HG03103 (cell line): ENCODE results near the gene TBX10.
"Not testable (repeated sequence)": the region's sequence is repeated elsewhere in the genome, so short reads cannot be mapped to it uniquely, and the experiment has no call there.

ENCODE experiments used
- ATAC-seq: cut with Tn5 transposase; IDR thresholded peaks from one replicate; pipeline ENCODE4 v1.9.1; 2021; ENCODE audit warnings: low read depth; ENCODE audit not compliant: unreplicated experiment

TBX10 gene

DNA sequence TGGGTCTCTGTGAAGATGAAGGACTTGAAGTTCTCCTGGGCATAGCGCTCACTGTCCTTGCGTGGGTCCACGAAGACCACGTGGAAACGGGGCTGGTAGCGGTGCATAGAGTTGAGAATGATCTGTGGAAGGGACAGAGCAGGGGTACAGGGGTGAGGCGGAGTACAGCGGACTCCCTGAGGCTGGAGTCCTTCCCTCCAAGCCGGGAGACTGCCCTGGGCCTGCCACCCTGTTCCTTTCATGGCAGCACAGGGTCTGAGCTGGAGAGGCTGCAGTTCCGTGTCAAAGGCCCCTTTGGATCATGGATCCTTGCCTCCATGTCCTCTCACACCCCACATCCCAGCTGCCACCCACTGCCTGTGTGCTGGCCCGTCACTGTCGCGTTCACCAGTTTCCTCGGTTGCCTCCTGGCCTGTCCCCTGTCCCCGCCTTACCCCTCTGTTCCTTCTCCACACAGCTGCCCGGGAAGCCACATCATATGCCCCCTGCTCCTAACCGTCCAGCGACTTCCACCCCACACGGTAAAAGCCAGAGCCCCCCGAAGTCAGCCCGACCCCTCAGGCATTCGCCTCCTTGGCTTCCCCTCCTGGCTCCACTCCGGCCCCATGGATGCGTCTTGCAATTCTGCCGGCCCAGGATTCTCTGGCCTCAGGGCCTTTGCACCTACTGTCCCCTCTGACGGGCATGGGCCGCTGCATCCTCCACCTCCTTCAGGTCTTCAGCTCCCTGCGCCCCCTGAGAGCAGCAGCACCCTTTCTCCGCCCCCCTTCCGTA lies 6.4 kb downstream of the TBX10 start:
- ATAC-seq, result no peak

DNA sequence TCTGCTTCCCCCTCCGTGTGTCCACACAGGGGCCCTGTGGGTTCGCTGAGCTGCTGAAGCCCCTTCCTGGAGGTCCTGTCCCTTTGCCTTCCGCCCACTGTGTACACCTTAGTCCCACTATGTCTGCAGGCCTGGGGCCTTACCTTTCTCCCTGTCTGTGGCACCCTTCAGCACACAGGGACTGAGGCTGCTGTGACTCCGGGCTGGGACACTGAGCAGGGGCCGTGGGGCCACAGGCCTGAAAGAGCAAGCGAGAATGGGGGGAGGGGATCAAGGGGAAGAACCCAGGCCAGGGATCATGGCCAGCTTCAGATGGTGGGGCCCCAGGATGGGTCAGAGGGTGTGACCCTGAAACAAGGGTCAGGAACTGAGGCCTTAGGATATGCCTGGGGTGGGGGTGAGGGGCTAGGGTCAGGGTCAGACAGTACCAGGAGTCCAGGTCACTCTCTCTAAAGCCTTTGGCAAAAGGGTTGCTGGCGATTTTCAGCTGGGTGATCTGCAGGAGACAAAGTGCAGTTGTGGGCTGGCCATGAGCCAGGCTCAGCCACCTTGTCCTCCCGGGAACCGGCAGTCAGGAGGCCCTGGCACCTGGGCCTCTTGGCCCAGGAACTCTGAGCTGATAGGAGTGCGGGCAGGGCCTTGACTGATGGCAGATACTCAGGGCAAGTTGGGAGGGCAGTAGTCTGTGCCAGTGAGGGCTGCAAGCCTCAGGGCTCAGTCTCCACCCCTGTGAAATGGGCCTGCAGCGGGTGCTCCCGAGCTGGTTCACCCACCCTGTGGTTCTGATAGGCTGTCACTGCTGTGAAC lies 7.2 kb downstream of the TBX10 start:
- no peak for ATAC-seq

DNA sequence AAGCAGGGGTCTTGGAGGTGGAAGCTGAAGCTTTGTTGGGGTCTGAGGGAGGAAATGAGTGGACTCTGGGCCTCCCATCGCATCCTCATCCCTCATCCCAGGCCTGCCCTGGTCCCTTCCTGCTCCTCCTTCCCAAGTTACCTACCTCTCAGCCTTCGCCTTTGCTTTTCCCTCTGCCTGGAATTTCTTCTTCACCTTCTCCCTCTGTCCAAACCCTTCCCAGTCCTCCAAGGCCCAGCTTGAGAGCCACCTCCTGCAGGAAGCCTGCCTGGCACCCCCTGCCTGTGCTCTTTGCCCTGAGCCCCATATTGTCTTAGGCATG lies 7.7 kb downstream of the TBX10 start:
- no peak for ATAC-seq

DNA sequence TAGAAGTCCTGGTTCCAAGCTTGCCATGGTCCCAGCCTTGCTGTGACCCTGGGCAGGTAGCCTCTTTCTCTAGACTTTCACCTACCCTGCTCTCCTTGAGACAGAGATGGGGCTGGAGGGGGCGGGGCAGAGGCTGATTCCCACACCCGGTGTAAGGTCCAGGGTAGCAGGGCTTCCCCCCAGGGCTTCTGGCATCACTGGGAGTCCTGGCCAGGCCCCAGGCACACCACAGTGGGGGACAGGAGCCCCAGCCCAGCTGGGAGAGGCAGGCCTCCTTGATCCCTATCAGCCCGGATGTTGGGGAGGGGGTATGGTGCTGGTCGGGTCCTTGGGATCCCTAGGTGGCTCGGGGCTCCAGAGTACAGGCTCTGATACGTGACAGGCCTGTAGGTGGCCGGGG lies 8.2 kb downstream of the TBX10 start:
- ATAC-seq, result no peak

DNA sequence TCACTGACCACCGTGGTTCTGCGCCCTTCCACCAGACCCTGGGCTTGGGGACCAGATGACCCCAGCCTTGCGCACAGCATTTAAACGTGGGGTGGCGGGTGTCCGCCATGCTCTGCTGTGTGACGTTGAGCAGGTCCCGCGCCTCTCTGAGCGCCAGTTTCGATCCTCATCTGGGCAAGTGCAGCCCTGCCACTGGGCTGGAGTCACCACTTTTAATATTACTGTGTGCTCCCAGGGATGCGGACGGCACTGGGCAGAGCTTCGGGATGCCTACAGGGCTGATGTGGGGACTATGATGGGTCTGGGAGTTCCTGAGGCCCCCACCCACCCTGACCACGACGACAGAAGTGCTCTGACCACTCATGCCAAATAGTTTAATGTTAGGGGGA lies 8.6 kb downstream of the TBX10 start:
- ATAC-seq, result no peak

DNA sequence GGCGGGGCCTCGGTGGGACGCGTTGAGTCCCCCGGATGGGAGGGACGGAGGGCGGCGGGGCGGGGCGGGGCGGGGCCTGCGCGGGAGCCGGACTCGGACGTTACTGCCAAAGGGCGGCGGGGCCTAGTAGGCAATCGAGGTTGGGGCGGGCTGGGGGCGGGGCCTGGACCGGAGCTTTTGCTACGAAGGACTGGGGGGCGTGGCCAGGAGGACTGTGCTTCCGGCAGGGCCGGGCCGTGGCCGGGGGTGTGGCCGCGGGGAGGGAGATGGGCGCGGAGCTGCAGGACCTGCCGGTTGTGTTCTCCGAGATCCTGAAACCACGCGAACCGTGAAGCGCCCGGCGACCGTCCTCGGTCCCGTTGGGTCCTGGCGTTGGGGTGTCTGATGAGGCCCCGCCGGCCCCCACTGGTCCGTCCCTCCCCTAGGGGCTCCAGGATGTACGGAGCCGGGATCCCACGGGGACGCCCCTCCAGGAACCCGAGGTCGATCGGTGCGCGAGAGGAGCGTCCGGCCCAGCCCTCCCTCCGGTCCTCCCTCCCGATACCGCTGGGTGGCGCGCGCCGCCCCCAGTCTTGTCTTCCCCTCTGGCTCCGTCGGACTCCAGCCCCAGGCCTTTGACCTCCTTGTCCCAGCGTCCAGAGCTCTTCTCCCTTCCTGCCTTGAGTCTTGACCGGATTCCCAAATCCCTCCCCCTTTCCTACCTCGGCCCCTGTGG lies 9.2 kb downstream of the TBX10 start:
- peak; percentile 55 for ATAC-seq

DNA sequence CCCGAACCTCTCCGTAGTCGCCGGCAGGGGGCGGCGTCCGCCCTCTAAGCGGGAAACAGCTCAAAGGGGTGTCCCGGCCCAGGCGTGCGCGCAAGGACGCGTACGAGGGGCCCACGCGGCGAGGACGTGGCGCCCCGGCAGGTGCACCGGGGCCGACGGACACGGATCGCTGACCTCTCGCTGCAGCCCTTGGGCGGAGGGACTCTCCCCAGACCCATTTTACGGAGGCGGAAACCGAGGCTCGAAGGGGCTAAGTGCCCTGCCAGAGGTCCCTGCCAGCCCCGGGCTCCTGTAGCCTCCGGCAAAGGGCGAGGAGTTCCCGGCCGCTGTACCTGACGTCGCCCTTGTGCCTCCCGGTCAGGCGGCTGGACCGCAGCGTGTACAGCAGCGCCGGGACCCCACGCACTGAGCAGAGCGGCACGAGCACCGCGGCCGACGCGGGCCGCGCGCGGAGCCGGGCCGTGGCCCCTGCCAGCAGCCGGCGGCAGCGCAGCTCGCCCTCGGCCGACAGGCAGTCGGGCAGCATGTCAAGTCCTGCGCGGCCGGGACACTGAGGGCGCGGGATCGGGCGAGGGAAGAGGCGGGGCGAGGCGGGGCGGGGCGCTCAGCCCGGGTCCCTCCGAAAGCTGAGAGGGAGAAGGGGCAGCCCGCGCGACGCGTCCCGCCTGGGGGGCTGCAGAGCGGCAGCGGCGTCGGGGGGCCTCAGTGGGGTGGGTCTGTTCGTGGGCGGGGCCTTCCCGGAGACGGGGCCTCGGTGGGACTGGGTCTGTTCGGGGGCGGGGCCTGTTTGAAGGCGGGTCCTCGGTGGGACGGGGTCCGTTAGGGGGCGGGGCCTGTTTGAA lies 10.0 kb downstream of the TBX10 start, which contains the start of gene NUDT8:
NUDT8 (minus strand) TSS at position 552 of the 842 bp plus-strand sequence; CDS start at position 526, 26 bp downstream.
- peak; percentile 42 for ATAC-seq

DNA sequence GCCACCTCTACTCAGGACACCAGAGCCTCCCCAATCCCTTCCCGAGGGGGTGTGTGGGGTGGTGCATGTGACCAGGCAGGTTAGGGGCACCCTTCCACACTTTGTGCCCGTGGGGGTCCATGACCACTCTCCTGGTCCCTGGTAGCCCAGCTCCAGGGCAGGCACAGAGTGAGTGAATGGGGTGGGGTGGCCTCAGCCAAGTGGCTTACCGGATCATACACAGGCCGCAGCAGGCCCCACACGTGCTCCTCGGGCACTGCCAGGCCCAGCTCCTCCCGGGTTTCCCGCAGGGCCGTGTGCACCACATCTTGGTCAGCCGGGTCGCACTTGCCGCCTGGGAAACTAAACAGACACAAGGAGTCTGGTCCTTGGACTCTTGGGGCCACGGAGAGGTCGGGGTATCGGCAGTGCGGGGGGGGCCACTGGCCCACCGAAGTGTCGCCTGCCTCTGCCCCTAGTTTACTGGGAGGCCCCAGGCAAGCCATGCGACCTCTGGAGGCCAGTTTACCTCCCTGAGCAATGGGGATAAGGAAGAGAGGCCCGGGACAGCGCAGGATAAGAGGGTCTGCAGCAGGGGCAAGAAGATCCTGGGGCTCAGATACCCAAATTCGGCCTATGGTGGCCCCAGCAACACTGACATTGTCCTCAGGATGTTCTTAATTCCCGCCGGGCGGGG lies 10.7 kb downstream of the TBX10 start:
- no peak for ATAC-seq

DNA sequence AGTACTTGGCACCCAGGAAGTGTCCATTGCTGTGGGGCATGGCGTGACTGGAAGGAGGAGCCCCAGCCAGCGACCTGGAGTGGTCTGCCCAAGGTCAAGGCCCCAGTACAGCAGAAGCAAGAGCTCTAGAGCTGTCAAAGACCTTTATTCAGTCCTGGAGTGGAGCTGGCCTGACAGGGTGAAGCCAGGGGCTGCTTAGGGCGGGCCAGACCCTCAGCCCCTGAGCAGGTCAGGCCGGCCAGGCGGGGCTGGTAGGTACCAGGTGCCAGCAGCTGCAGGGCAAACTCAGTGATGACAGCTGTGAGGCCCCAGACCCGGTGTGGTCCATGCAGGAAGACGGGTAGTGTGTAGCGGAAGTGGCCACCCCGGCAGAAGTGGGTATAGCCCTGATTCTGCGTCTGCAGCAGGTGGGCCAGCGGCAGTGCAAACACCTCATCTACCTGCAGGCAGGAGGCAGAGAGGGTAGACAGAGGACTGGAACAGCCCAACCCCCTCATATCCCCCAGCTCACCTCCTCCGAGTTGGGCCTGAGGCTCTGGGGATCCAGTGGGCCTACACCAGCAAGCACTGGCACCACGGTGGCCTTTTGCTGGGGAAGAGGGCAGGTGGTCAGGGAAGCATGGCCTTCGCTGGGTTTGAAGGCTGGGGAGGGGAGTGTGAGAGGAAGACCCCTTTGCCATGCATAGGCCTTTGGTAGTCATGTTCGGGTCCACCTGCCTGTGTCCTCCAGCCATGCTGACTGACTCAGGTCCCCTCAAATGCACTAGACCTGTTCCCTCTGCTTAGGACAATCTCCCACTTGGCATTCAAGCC lies 11.5 kb downstream of the TBX10 start:
- ATAC-seq, result no peak

DNA sequence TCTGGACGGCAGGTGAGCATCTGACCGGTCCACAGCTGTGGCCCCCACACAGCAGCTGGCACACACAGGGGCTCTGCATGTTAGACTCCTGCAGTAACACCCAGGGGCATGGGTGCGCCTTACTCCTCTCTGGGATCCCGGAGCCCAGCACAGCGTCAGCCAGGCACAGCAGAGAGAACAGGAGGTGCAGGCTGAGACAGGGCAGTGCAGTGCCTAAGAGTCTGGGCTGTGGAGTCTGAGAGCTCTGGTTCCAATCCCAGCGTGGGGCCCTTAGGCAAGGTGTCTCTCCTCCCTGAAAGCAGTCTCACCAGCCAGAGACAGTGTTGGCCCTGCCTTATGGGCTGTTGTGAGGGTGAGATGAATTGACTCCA lies 12.1 kb downstream of the TBX10 start:
- ATAC-seq, result no peak

DNA sequence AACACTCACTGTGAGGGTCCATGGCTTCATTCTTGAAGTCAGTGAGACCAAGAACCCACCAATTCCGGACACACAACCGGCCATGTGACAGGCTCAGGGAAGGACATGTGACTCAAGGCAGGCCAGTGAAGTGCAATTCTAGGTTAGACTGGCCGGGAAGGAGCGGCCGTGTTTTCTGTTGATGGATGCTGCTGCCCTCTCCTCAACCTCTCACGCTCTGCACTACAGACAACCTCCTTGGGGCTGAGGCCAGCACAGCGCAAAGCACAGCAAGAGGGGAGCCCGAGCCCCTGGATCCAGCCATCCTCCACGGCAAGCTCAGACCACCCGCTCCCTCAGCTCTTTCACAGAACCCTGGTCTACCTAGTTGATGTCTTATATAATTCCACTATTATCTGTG lies 12.6 kb downstream of the TBX10 start:
- ATAC-seq, result no peak

DNA sequence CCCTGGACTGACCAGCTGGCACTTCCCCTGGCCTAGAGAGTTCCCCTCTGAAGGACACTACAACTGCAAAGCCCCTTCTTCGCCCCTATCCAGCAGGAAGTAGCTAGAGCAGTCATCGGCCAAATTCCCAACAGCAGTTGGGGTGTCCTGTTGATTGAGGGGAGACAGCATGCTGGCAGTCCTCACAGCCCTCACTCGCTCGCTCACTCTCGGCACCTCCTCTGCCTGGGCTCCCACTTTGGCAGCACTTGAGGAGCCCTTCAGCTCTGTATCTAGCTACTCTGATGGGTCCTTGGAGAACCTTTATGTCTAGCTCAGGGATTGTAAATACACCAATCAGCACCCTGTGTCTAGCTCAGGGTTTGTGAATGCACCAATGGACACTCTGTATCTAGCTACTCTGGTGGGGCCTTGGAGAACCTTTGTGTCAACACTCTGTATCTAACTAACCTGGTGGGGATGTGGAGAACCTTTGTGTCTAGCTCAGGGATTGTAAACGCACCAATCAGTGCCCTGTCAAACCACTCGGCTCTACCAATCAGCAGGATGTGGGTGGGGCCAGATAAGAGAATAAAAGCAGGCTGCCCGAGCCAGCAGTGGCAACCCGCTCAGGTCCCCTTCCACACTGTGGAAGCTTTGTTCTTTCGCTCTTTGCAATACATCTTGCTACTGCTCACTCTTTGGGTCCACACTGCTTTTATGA lies 13.3 kb downstream of the TBX10 start:
- not testable (repeated sequence) for ATAC-seq

DNA sequence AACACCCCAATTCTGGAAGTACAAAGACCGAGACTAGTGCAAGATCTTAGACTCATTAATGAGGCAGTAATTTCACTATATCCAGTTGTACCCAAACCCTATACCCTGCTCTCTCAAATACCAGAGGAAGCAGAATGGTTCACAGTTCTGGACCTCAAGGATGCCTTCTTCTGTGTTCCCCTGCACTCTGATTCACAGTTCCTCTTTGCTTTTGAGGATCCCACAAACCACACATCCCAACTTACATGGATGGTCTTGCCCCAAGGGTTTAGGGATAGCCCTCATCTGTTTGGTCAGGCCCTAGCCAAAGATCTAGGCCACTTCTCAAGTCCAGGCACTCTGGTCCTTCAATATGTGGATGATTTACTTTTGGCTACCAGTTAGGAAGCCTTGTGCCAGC lies 15.8 kb downstream of the TBX10 start:
- not testable (repeated sequence) for ATAC-seq

DNA sequence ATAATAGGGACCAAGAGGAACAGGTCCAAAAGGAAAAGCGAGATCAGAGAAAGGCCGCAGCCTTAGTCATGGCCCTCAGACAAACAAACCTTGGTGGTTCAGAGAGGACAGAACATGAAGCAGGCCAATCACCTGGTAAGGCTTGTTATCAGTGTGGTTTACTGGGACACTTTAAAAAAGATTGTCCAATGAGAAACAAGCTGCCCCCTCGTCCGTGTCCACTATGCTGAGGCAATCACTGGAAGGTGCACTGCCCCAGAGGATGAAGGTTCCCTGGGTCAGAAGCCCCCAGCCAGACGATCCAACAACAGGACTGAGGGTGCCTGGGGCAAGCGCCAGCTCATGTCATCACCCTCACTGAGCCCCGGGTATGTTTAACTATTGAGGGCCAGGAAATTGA lies 16.7 kb downstream of the TBX10 start:
- ATAC-seq, result not testable (repeated sequence)

DNA sequence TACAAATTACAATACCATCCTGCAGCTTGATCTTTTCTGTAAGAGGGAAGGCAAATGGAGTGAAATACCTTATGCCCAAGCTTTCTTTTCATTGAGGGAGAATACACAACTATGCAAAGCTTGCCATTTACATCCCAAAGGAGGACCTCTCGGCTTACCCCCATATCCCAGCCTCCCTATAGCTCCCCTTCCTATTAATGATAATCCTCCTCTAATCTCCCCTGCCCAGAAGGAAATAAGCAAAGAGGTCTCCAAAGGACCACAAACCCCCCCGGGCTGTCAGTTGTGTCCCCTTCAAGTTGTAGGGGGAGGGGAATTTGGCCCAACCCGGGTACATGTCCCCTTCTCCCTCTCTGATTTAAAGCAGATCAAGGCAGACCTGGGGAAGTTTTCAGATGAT lies 17.6 kb downstream of the TBX10 start:
- ATAC-seq, result not testable (repeated sequence)

DNA sequence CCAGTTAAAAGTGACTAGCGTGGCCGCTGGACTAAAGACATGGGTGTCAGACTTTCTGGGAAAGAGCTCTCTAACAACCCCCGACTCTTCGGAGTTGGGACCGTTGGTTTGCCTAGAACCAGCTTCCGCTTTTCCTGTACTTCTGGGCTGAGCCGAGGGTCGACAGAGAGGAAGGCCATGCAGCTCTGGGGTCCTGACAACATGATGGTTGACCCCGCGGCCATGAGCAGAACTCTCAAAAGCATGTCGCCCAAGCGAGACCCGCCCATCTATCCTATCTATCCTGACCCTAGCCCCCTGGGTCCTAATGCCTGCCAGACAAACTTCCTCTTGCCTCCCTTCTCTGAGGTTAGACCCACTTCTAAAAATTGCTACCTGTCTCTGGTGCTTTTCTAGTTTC lies 18.9 kb downstream of the TBX10 start:
- ATAC-seq, result not testable (repeated sequence)

DNA sequence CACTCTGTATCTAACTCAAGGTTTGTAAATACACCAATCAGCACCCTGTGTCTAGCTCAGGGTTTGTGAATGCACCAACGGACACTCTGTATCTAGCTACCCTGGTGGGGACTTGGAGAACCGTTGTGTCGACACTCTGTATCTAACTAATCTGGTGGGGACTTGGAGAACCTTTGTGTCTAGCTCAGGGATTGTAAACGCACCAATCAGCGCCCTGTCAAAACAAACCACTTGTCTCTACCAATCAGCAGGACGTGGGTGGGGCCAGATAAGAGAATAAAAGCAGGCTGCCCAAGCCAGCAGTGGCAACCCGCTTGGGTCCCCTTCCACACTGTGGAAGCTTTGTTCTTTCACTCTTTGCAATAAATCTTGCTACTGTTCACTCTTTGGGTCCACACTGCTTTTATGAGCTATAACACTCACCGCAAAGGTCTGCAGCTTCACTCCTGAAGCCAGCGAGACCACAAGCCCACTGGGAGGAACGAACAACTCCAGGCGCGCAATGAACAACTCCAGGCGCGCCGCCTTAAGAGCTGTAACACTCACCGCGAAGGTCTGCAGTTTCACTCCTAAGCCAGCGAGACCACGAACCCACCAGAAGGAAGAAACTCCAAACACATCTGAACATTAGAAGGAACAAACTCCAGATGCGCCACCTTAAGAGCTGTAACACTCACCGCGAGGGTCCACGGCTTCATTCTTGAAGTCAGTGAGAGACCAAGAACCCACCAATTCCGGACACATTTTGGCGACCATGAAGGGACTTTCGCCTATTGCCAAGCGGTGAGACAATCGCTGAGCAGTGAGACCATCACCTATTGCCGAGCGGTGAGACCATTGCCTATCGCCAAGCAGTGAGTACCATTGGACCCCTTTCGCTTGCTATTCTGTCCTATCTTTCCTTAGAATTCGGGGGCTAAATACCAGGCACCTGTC lies 19.6 kb downstream of the TBX10 start:
- not testable (repeated sequence) for ATAC-seq
